Fibroblast of skin of right biceps (primary cell): ENCODE data around the gene LIN54.

Experiments
- DNase-seq: peaks from one replicate; pipeline ENCODE4 v3.0.0-alpha.2; 2013

The LIN54 gene

GRCh38 chr4:82890528-82890900 is 120.1 kb downstream of the LIN54 start:
- no peak for DNase-seq

GRCh38 chr4:82889287-82889686 is 121.3 kb downstream of the LIN54 start:
- DNase-seq: peak; percentile 12

- no peak for DNase-seq
Observed at GRCh38 chr4:82886147-82886942, 124.3 kb downstream of the LIN54 start.

DNA sequence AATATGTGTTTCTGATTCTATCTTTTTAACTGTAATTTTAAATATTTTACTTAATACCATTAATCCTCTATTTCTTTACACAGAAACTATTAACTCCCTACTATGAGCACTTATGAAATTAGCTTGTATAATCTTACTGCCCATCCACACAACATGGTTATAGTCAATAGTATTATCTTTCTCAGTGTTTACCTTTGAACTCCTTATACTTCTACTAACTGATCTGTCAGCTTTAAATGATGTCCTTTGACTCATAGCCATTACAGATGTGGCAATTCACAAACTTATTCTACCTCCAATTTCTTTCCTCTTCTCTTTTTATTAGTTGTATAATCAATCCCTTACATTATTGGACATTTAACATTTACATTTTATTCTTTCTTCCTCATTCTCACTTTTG is 125.2 kb downstream of the LIN54 start:
- DNase-seq: no peak
